ENCODE measurements around the gene SCAPER.

DNA sequence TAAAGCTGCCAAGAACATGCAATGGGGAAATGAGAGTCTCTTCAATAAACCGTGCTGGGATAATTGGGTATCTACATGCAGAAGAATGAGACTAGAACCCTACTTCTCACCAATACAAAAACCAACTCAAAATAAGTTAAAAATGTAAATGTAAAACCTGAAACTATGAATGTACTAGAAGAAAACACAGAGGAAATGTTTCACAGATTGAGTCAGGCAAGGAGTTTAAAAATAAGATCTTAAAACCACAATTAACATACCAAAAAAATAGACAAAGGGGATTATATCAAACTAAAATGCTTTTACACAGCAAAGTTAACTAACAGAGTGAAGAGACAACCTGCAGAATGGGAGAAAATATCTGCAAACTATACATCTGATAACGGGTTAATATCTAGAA is 478.2 kb downstream of the SCAPER start:
- TF ChIP-seq CTCF (IDR thresholded peaks at IDR 0.05) (no peak), POLR2A (IDR thresholded peaks at IDR 0.05) (no peak), POLR2AphosphoS5 (IDR thresholded peaks at IDR 0.05) (no peak)

Data from breast epithelium (tissue), 3 donors.